Epithelial cell of proximal tubule (primary cell): ENCODE data around the gene ORAI1. TPM values are rescaled to one million over a fixed set of nuclear protein-coding genes. Genes with fewer than 3 reads are reported as not detected.
"Not testable (repeated sequence)": the region's sequence is repeated elsewhere in the genome, so short reads cannot be mapped to it uniquely, and the experiment has no call there.

Source experiments
- DNase-seq: peaks from one replicate; pipeline ENCODE4 v3.0.0-alpha.2; 2011; ENCODE audit warnings: low read depth
- H3K4me3 ChIP-seq: 2 replicates; pipeline ENCODE4 v1.5.1; 2011; ENCODE audit warnings: low read depth, mild to moderate bottlenecking, low read length
- CTCF ChIP-seq: conservative IDR thresholded peaks from 2 replicates; pipeline ENCODE4 v1.5.1; 2012; ENCODE audit warnings: low read depth, mild to moderate bottlenecking, low read length
- total RNA-seq: library from RNA; depleted of rRNA; stranded (reverse); fragments of >200 nt; gene quantifications from 2 replicates; pipeline ENCODE4 v1.2.3, GENCODE V29; 2015

ORAI1 gene
- total RNA-seq, 1 donor from 2014 or later, result 20.1 TPM

- no peak for TF ChIP-seq CTCF
- H3K4me3 ChIP-seq, result peak overlapping the region; percentile 65
These were observed 717 bp downstream of the ORAI1 start for GRCh38 chr12:121626853-121627640.

GRCh38 chr12:121628037-121628436 lies 1.7 kb downstream of the ORAI1 start:
- no peak for TF ChIP-seq CTCF
- peak overlapping the region; percentile 65 for H3K4me3 ChIP-seq
- DNase-seq, result no peak

More at GRCh38 chr12:121626853-121627640, 717 bp downstream of the ORAI1 start:
- DNase-seq, result no peak

- H3K4me3 ChIP-seq, result no peak overlapping the region
- TF ChIP-seq CTCF, result no peak
- no peak for DNase-seq
These were observed 2.2 kb downstream of the ORAI1 start for GRCh38 chr12:121628536-121628935.

- TF ChIP-seq CTCF, result no peak
- no peak for DNase-seq
These were observed 4.5 kb downstream of the ORAI1 start for GRCh38 chr12:121630791-121631355.

GRCh38 chr12:121632069-121632970 lies 6.0 kb downstream of the ORAI1 start:
- no peak overlapping the region for H3K4me3 ChIP-seq
- DNase-seq, result no peak
- TF ChIP-seq CTCF, result no peak

More at GRCh38 chr12:121630791-121631355, 4.5 kb downstream of the ORAI1 start:
- H3K4me3 ChIP-seq, result no peak overlapping the region

- not testable (repeated sequence) for H3K4me3 ChIP-seq, DNase-seq
These were observed 7.5 kb downstream of the ORAI1 start for GRCh38 chr12:121633833-121634196.

GRCh38 chr12:121634836-121635235 lies 8.5 kb downstream of the ORAI1 start:
- no peak for TF ChIP-seq CTCF
- no peak overlapping the region for H3K4me3 ChIP-seq
- DNase-seq, result no peak
